CD4-positive, alpha-beta T cell treated with Interferon gamma for 1 hour (primary cell): ENCODE data around the gene CACNA1C.

ENCODE experiments used
- DNase-seq: peaks from one replicate; pipeline ENCODE4 v3.0.0-alpha.2; 2020

CACNA1C gene

GRCh38 chr12:2439332-2440100 is 386.7 kb downstream of the CACNA1C start:
- DNase-seq, result no peak

DNA sequence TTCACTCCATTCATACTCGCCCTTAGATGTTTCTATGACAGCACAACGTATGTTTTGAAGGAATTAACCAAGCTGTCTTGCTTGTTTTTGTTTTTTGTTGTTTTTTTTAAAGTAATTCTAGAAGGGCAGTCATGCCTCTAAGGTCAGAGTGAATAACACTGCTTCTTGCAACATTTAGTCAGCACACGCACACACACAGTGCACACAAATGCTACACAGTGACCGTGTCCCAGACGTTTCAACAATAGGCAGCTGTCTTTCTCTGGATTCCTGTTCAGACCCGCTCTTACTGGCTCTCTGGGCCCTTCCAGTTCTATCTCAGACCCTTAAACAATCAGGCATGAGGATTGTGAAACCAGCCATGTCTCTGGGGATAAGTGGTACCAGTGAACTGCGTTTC is 391.0 kb downstream of the CACNA1C start:
- no peak for DNase-seq

GRCh38 chr12:2445968-2446367 is 393.2 kb downstream of the CACNA1C start:
- DNase-seq, result no peak

- DNase-seq, result no peak
These were observed 395.1 kb downstream of the CACNA1C start for GRCh38 chr12:2447861-2448260.

DNA sequence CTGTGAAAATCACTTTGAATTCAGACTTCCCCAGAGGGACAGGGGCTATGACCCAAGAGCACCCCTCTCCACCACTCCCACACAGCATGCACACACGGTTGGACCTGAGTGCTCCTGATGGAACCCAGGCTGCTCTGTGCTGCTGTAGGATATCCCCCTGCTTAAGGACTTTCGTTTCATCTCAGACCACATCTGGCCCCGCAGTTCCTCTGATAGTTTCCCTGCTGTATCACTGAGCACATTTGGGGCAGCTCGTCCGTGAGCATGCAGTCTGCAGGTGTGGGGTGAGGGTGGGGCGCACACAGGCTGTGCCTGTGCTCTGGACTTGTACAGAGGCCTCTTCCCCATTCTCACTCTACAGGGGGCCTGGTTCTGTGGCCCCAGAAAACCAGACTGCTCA is 396.8 kb downstream of the CACNA1C start:
- no peak for DNase-seq

- no peak for DNase-seq
These were observed 397.8 kb downstream of the CACNA1C start for GRCh38 chr12:2450553-2450952.

- no peak for DNase-seq
These were observed 398.2 kb downstream of the CACNA1C start for GRCh38 chr12:2451025-2451424.

- DNase-seq, result no peak
These were observed 398.7 kb downstream of the CACNA1C start for GRCh38 chr12:2451497-2451896.

- no peak for DNase-seq
These were observed 400.4 kb downstream of the CACNA1C start for GRCh38 chr12:2453076-2453760.

DNA sequence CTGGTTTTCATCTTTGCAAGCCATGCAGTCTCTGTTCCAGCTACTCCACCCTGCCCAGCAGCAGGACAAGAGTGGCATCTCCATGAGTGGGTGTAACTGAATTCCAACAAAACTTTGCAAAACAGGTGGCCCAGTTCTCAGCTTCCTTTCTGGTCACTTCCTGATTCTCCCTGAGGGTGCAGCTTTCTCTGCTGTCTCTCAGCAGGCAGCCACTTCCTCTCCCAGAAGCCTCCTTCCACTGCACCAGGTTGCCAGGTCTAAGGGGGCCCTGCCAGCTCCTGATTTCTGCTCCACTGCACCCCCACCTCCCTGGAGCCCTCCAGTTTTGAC is 400.9 kb downstream of the CACNA1C start:
- DNase-seq, result no peak

DNA sequence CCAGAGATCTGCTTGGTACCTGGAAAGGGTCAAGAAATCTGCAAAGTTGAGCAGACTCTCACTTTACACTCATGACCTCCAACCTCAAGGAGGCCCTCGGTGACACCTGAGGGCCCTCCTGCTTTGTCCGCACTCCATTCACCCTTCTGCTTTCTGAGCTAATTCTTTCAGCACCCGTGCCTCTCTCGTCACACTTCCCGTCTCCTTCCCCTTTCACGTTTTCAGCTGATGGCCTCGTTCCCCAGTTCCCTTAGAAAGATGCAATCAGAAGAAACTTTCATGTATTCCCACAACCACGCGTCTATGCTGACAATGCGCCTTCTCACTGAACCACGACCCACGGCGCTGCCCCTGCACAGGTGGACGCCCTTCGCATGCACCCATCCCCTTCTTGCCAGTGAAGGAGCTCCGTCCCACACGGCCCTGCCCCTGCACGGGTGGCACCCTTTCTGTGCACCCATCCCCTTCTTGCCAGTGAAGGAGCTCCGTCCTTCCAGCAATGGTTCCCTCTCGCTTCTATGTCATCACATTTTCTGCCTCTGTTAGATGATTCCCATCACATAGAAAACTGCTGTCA is 401.9 kb downstream of the CACNA1C start:
- no peak for DNase-seq

DNA sequence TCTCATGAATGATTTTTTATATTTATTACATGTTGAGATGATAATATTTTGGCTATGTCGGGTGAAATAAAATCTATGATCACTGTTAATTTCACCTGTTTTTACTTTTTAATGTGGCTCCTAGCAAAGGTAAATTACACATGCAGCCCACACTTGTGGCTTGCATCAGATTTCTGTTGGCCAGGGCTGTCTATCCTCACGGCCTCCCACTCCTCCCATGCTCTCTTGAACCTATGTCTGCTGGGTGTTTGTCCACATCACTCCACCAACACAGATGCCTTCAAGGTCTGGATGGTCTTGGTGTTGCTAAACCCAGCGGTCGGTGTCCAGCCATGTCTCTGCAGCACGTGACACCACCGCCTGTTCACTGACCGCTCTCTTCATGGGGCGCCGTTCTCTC is 402.6 kb downstream of the CACNA1C start:
- no peak for DNase-seq

DNA sequence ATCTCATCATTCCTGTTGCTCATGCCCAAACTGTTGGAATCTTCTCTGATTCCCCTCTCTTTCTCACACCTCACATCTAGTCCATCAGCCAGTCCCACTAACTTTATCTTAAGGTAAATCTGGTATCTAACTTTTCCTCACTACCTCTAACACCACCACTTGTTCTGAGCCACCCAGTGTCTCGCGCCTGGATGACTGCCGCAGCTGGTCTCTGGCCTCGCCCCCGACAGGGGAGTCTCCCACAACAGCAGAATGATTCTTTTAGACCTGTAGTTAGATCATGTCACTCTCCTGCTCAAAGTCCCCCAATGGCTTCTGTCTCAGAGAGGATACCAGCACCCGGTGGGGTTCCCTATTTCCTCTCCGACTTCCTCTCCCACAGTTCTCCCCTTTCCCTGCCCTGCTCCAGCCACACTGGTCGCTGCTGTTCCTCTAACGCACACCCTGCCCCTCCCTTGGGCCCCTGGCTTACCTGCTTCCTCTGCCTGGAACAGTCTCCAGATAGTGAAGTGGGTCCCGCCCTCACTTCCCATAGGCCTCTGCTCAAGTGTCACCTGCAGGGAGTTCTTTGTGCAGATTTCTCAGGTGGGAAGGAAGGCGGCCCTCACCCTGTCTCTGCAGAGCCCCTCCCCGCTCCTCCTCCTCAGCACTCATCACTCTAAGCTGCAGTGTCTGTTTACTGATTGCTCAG is 403.5 kb downstream of the CACNA1C start:
- no peak for DNase-seq

GRCh38 chr12:2456813-2457186 is 404.0 kb downstream of the CACNA1C start:
- DNase-seq, result no peak

DNA sequence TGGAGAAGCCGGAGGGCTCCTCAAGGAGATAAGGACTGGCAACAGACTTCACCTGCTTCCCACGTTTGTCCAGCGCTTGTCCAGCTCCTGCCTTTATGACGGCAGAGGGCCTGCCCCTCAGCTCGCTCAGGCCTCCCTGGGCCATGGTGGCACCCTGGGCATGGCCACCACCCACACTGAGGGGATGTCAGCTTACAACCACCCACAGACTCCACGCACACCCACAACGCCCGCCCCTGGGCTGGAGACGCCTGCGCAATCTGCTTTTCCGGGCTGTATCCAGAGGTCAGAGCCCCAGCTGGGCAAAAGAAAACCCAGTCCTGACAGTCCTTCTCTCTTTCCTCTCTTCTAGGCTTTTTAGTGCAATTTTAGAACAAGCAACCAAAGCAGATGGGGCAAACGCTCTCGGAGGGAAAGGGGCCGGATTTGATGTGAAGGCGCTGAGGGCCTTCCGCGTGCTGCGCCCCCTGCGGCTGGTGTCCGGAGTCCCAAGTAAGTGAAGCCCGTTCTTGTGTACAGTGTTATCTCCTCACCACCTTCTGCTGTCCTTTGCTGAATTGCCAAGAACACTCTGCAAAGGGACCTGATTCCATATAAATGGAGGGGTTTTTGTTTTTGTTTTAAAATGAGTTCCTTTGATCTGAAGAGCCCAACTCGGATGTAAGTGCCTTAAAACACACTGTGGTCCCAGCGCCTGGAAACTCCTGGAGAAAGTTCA is 404.6 kb downstream of the CACNA1C start:
- DNase-seq, result no peak

DNA sequence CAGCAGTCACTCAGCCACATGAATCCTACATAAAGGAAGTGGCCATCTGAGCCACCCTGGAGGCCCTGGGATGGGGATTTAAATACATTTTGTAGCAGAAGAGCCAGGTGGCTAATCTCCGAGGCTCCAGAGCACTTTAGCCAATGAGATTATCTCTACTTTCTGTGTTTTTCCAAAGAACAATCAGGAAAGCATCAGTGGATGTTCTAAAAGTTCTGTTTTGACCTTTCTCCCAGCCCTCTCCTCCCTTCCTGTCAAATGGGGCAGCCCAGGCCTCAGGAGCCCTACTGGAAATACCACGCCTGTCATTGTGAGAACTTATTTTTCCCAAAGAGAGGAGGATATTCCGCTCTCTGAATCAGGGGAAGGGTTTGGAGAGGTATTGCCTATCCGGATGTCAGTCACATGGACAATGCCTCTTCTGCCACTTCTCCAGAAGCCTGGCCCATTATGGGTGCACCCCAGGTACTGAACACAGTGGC is 405.2 kb downstream of the CACNA1C start:
- no peak for DNase-seq

DNA sequence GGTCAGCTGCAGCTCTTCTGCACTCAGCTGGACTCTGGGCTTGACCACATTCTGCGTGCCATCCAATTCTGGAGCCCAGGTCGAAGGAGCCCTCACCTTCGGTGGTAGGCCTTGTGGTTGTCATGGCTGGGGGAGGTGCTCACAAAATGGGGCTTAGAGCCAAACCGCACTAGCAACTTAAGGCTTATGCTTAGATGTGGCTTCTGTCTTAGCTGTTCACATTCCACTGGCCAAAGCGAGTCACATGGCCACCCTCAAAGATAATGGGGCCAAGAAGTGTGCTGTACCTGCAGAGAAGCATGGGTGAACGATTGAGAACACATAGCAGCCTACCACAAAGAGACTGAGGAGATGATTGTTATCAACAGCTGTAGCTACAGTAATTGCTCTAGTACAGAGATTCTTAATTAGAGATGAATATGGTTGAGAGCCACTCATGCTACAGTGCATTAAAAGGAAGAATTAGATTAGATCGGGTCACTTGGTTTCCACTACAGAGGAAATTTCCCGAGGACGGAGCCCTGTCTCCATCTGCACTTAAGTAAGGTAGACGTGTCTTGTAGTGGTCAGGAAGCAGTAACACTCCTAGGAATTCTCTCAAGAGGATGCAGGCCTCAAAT is 407.4 kb downstream of the CACNA1C start:
- no peak for DNase-seq

- no peak for DNase-seq
These were observed 408.3 kb downstream of the CACNA1C start for GRCh38 chr12:2461046-2461445.

- no peak for DNase-seq
These were observed 408.9 kb downstream of the CACNA1C start for GRCh38 chr12:2461645-2462044.

- no peak for DNase-seq
These were observed 409.3 kb downstream of the CACNA1C start for GRCh38 chr12:2462087-2462486.

GRCh38 chr12:2463719-2464118 is 410.9 kb downstream of the CACNA1C start:
- DNase-seq, result no peak

- DNase-seq, result no peak
These were observed 412.9 kb downstream of the CACNA1C start for GRCh38 chr12:2465681-2466080.

GRCh38 chr12:2466211-2466610 is 413.4 kb downstream of the CACNA1C start:
- no peak for DNase-seq
